Measurements from ENCODE around the gene ZNF512B.

The ZNF512B gene

GRCh38 chr20:63947638-63948456 is 21.9 kb downstream of the ZNF512B start:
- Histone ChIP-seq H3K27ac (ENCODE audit: low read length) (no peak overlapping the region), H3K9me2 (replicated peaks; ENCODE audit: insufficient read depth, low read length) (no peaks in the 10 kb centered on the region), H3K4me1 (ENCODE audit: low read length) (peaks cover 28% of the 10 kb centered on the region), H3K27me3 (replicated peaks; ENCODE audit: insufficient read depth, low read length) (no peaks in the 10 kb centered on the region), H3K36me3 (replicated peaks; ENCODE audit: insufficient read depth, low read length) (no peaks in the 10 kb centered on the region; the same call in 1 of the 2 replicates), H3K79me2 (ENCODE audit: low read length) (peaks cover 83% of the 10 kb centered on the region), H2AFZ (ENCODE audit: low read length) (no peak overlapping the region), H3K4me3 (ENCODE audit: low read length) (no peak overlapping the region), H4K20me1 (ENCODE audit: insufficient read depth, low read length) (peaks cover 26% of the 10 kb centered on the region; the same call in 1 of the 2 replicates), H3K9ac (ENCODE audit: low read length) (no peak overlapping the region), H3K9me3 (replicated peaks; ENCODE audit: insufficient read depth, low read length) (no peaks in the 10 kb centered on the region), H3F3A (ENCODE audit: insufficient read depth, low read length) (peaks cover 18% of the 10 kb centered on the region), H3K4me2 (ENCODE audit: low read depth, low read length) (no peak overlapping the region)
- no peak for TF ChIP-seq EZH2phosphoT487 (IDR thresholded peaks at IDR 0.05; ENCODE audit: low read length)
- TF ChIP-seq, protein P1, sequence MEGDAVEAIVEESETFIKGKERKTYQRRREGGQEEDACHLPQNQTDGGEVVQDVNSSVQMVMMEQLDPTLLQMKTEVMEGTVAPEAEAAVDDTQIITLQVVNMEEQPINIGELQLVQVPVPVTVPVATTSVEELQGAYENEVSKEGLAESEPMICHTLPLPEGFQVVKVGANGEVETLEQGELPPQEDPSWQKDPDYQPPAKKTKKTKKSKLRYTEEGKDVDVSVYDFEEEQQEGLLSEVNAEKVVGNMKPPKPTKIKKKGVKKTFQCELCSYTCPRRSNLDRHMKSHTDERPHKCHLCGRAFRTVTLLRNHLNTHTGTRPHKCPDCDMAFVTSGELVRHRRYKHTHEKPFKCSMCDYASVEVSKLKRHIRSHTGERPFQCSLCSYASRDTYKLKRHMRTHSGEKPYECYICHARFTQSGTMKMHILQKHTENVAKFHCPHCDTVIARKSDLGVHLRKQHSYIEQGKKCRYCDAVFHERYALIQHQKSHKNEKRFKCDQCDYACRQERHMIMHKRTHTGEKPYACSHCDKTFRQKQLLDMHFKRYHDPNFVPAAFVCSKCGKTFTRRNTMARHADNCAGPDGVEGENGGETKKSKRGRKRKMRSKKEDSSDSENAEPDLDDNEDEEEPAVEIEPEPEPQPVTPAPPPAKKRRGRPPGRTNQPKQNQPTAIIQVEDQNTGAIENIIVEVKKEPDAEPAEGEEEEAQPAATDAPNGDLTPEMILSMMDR (IDR thresholded peaks at IDR 0.05; ENCODE audit: low read length), result no peak
- TF ChIP-seq EZH2 (optimal IDR thresholded peaks at IDR 0.05; ENCODE audit: low read depth, low read length), result no peak
- no peak for DNase-seq

GRCh38 chr20:63946986-63947637 is 22.6 kb downstream of the ZNF512B start:
- Histone ChIP-seq H3K79me2 (ENCODE audit: low read length) (peaks cover 75% of the 10 kb centered on the region), H4K20me1 (ENCODE audit: insufficient read depth, low read length) (peaks cover 25% of the 10 kb centered on the region; the same call in 1 of the 2 replicates), H2AFZ (ENCODE audit: low read length) (no peak overlapping the region), H3K4me3 (ENCODE audit: low read length) (no peak overlapping the region), H3K9ac (ENCODE audit: low read length) (no peak overlapping the region), H3K9me2 (replicated peaks; ENCODE audit: insufficient read depth, low read length) (no peaks in the 10 kb centered on the region), H3K36me3 (replicated peaks; ENCODE audit: insufficient read depth, low read length) (no peaks in the 10 kb centered on the region; the same call in 1 of the 2 replicates), H3K9me3 (replicated peaks; ENCODE audit: insufficient read depth, low read length) (no peaks in the 10 kb centered on the region), H3K27ac (ENCODE audit: low read length) (no peak overlapping the region), H3K4me2 (ENCODE audit: low read depth, low read length) (no peak overlapping the region), H3K27me3 (replicated peaks; ENCODE audit: insufficient read depth, low read length) (no peaks in the 10 kb centered on the region), H3K4me1 (ENCODE audit: low read length) (peaks cover 21% of the 10 kb centered on the region), H3F3A (ENCODE audit: insufficient read depth, low read length) (peaks cover 16% of the 10 kb centered on the region)
- no peak for DNase-seq
- TF ChIP-seq, protein P1 (IDR thresholded peaks at IDR 0.05; ENCODE audit: low read length), result no peak
- no peak for TF ChIP-seq EZH2 (optimal IDR thresholded peaks at IDR 0.05; ENCODE audit: low read depth, low read length)
- no peak for TF ChIP-seq EZH2phosphoT487 (IDR thresholded peaks at IDR 0.05; ENCODE audit: low read length)

DNA sequence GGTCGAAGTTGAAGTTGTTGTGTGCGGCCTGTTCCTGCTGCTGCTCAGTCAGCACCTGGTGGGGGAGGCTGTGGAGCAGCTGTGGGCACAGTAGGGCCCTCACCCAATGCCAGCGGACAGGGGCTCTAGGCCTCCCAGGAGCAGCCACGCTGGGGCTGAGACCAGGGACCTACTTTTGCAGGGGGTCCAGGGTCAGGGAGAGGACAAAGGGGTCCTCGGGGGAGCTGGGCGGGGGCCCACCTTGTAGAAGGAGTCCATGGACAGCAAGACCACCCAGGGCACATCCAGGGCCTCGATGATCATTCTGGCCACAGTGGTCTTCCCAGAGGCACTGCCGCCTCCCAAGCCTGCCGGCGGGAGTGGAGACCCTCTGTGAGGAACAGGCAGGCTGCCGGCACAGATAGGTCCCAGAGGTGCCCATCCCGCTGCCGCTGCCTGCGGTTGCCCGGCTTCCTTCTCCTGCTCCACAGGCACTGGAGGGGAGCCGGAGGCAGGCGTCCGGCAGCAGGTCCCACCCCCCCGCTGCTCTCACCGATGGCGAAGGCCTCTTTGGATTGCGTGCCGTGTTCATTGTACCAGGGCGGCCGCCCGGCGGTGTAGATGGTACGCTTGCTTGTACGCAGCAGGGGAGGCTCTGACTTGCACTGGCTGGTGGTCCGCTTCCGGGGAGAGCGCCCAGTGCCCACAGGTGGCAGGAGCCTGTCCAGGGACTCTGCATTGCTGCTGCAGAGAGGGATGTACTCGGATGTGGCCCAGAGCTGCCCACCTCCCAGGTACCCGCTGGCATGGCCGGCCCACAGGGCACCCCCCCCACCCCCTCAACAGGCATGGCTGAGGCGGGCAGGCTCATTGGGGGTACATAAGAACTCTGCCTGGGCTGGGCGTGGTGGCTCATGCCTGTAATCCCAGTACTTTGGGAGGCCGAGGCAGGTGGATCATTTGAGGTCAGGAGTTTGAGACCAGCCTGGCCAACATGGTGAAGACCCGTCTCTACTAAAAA is 23.5 kb downstream of the ZNF512B start:
- H3K27ac ChIP-seq (ENCODE audit: low read length), result no peak overlapping the region
- H3K4me3 ChIP-seq (ENCODE audit: low read length), result no peak overlapping the region
- peaks cover 67% of the 10 kb centered on the region for H3K79me2 ChIP-seq (ENCODE audit: low read length)
- H3K9me2 ChIP-seq (replicated peaks; ENCODE audit: insufficient read depth, low read length), result no peaks in the 10 kb centered on the region
- H3K9ac ChIP-seq (ENCODE audit: low read length), result no peak overlapping the region
- no peak for DNase-seq
- H3K36me3 ChIP-seq (replicated peaks; ENCODE audit: insufficient read depth, low read length), result no peaks in the 10 kb centered on the region; the same call in 1 of the 2 replicates
- TF ChIP-seq, protein P1 (IDR thresholded peaks at IDR 0.05; ENCODE audit: low read length), result no peak
- H3K4me1 ChIP-seq (ENCODE audit: low read length), result peaks cover 13% of the 10 kb centered on the region
- H3F3A ChIP-seq (ENCODE audit: insufficient read depth, low read length), result peaks cover 9% of the 10 kb centered on the region
- H4K20me1 ChIP-seq (ENCODE audit: insufficient read depth, low read length), result peaks cover 20% of the 10 kb centered on the region; the same call in 1 of the 2 replicates
- H3K27me3 ChIP-seq (replicated peaks; ENCODE audit: insufficient read depth, low read length), result no peaks in the 10 kb centered on the region
- no peak overlapping the region for H2AFZ ChIP-seq (ENCODE audit: low read length)
- no peaks in the 10 kb centered on the region for H3K9me3 ChIP-seq (replicated peaks; ENCODE audit: insufficient read depth, low read length)
- H3K4me2 ChIP-seq (ENCODE audit: low read depth, low read length), result no peak overlapping the region

Data from MM.1S (cell line).